ENCODE results near the gene CACHD1. TPM values are rescaled to one million over a fixed set of nuclear protein-coding genes. Genes with fewer than 3 reads are reported as not detected.

CACHD1 gene
- total RNA-seq, 1 donor from 2014 or later: 32.0 TPM

DNA sequence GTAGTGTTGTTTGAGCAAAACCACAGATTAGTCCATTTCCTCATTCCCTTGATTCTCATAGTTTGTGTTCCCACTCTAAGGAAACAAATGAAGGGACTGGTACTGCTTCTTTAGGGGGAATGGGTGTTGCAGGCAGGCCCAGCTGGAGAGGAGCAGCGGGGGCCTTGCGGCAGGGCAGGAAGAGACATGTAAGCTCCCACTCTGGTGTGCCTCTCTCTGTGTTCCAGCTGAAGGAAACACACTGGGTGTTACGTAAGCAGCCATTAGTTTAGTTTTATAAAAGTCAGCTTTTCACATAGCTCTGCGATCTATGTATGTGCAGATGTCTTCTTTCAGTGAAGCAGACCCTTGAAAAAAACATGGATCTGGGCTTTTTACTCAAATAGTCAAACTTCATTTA, 99.5 kb downstream of the CACHD1 start:
- no peak for DNase-seq

DNA sequence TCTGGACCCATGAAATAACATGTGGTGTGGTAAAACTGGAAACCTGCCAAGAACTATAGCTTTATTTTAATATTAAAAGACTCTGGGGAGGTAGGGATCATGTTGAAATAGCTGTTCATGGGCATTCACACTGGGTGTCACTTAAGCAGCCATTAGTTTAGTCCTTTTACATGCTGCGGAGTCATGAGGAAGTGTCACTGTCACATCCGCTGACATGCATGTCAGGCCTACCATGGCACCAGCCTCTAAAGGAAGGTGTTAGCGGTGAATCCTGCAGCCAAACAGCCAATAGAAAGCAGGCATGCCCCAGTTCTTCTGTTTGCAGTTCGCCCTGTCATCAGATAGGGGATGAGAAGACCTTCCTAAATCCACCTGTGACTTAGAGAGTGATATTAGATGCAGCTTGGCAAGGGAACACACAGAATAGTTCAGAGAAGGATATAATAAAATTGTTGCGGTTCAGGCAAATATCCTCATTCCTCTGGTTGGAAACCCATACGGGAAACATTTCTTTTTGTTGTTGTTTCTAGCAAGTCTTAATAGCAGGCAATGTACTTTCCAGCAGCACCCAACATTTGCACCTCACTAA, 100.4 kb downstream of the CACHD1 start:
- H3K27ac ChIP-seq: no peak overlapping the region
- H3K9me3 ChIP-seq: no peaks in the 10 kb centered on the region
- intact Hi-C loops (cut with DNase I): no loop called here
- DNase-seq (no peak), ATAC-seq (no peak)
- no peak overlapping the region for H3K4me3 ChIP-seq
- no peaks in the 10 kb centered on the region for H3K27me3 ChIP-seq (ENCODE audit: low read depth)
- H3K4me1 ChIP-seq: peaks cover 24% of the 10 kb centered on the region
- TF ChIP-seq, protein P1, sequence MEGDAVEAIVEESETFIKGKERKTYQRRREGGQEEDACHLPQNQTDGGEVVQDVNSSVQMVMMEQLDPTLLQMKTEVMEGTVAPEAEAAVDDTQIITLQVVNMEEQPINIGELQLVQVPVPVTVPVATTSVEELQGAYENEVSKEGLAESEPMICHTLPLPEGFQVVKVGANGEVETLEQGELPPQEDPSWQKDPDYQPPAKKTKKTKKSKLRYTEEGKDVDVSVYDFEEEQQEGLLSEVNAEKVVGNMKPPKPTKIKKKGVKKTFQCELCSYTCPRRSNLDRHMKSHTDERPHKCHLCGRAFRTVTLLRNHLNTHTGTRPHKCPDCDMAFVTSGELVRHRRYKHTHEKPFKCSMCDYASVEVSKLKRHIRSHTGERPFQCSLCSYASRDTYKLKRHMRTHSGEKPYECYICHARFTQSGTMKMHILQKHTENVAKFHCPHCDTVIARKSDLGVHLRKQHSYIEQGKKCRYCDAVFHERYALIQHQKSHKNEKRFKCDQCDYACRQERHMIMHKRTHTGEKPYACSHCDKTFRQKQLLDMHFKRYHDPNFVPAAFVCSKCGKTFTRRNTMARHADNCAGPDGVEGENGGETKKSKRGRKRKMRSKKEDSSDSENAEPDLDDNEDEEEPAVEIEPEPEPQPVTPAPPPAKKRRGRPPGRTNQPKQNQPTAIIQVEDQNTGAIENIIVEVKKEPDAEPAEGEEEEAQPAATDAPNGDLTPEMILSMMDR (IDR thresholded peaks at IDR 0.05): no peak
- H3K36me3 ChIP-seq: no peaks in the 10 kb centered on the region

More for the DNA sequence above, 99.5 kb downstream of the CACHD1 start:
- Histone ChIP-seq H3K27ac (no peak overlapping the region), H3K27me3 (ENCODE audit: low read depth) (no peaks in the 10 kb centered on the region), H3K36me3 (no peaks in the 10 kb centered on the region), H3K4me1 (peaks cover 28% of the 10 kb centered on the region), H3K4me3 (no peak overlapping the region), H3K9me3 (no peaks in the 10 kb centered on the region)
- TF ChIP-seq, protein P1 (IDR thresholded peaks at IDR 0.05): no peak
- intact Hi-C loops (cut with DNase I): no loop called here
- peak in 1 of 2 donors; percentile 31 for ATAC-seq

DNA sequence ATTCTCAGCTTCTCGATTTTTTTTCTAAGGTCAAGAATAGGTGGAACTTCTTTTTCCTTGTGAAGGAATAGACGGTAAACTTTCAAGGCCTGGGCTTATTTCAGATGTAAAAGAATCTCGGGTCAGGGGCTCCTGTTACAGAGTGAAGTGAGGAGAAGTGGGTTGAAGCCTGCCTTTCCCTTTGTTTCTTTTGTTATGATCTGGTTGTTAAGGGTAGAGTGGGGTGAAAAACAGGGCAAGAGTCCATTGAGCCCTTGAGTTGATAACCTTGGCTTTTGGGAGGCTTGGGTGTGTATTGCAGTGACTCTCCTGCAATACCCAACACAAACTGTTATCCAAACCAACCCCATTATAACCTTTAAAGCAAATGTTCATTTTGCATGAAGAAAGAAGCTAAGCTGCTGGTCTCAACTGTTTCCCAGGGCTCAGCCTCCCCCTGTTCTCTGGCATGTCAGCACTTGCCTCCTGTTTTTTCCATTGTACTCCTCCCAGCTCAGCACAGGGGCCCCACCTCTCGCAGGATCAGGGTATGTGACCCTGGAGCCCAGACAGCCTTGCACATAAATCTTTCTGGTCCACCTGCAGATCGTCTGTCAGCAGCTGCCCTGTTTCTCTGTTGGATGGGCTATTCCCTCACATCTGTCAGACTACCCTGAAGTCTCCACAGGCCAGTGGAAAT, 102.4 kb downstream of the CACHD1 start:
- intact Hi-C loops (cut with DNase I): no loop called here
- peaks cover 16% of the 10 kb centered on the region for H3K4me1 ChIP-seq
- peak; percentile 45 to 68 for ATAC-seq

GRCh38 chr1:64574301-64574700, 104.4 kb downstream of the CACHD1 start:
- no peaks in the 10 kb centered on the region for H3K9me3 ChIP-seq
- H3K36me3 ChIP-seq: no peaks in the 10 kb centered on the region
- H3K27ac ChIP-seq: no peak overlapping the region
- intact Hi-C loops (cut with DNase I): no loop called here
- H3K4me3 ChIP-seq: no peak overlapping the region
- TF ChIP-seq, protein P1 (IDR thresholded peaks at IDR 0.05): no peak
- ATAC-seq (no peak), DNase-seq (no peak)
- peaks cover 11% of the 10 kb centered on the region for H3K4me1 ChIP-seq
- H3K27me3 ChIP-seq (ENCODE audit: low read depth): no peaks in the 10 kb centered on the region

More for the DNA sequence above, 102.4 kb downstream of the CACHD1 start:
- Histone ChIP-seq H3K4me3 (no peak overlapping the region), H3K27ac (no peak overlapping the region), H3K27me3 (ENCODE audit: low read depth) (no peaks in the 10 kb centered on the region), H3K9me3 (no peaks in the 10 kb centered on the region), H3K36me3 (no peaks in the 10 kb centered on the region)
- DNase-seq: no peak
- TF ChIP-seq, protein P1 (IDR thresholded peaks at IDR 0.05): no peak

DNA sequence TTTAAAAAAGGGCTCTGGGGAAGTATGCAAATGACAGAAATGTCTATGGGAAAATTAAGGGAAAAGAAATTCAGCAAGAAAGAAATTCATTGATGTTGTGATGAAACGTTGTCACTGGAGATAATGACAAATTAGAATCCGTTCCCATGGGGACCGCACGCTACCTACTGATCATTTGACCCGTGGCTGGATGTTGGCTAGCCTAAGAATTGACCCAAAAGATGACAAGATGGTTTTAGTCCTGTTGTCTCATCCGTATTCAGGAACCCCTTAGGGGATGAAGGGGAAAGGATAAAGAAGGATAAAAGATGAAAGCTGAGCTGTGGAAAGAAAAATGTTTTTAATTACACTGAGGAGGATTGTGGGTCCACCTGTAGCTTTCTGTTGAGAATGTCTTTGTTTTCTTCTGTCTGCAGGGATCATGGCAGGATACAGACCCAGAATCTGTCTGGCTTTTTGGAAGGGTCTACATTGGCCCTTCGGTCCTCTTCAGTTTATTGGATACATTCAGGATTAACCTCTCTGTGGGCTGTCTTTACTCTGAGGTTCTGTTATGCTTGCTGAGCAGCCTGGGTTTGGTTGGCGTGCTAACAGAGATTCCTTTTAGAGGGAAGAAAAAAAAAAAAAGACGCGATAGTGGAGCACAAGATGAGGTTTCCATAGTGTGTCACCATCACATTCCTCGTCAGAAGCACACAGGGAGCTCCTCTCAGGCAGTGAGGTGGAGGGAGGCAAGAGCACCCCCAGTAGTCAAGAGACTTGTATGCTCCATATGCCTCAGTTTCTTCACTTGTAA, 106.2 kb downstream of the CACHD1 start:
- Histone ChIP-seq H3K36me3 (no peaks in the 10 kb centered on the region), H3K9me3 (no peaks in the 10 kb centered on the region), H3K4me1 (peaks cover 4% of the 10 kb centered on the region), H3K4me3 (no peak overlapping the region), H3K27me3 (ENCODE audit: low read depth) (no peaks in the 10 kb centered on the region), H3K27ac (no peak overlapping the region)
- intact Hi-C loops (cut with DNase I): no loop called here
- TF ChIP-seq, protein P1 (IDR thresholded peaks at IDR 0.05): no peak
- ATAC-seq (no peak), DNase-seq (no peak)
